Stimulated activated CD4-positive, alpha-beta T cell treated with anti-CD3 and anti-CD28 coated beads, TNF-alpha, amount 100 ng/mL, for 48 hours (primary cell): Measurements from ENCODE around the gene GRIK5.

Experiments
- DNase-seq, 3 donors: peaks; one replicate each; pipeline ENCODE4 v3.0.0-alpha.2; 2020; ENCODE audit warnings: low read depth in 3 of 3

The GRIK5 gene

GRCh38 chr19:42095814-42096230 lies 25.8 kb upstream of the GRIK5 start:
- no peak for DNase-seq

GRCh38 chr19:42095142-42095813 lies 25.3 kb upstream of the GRIK5 start:
- DNase-seq = no peak

DNA sequence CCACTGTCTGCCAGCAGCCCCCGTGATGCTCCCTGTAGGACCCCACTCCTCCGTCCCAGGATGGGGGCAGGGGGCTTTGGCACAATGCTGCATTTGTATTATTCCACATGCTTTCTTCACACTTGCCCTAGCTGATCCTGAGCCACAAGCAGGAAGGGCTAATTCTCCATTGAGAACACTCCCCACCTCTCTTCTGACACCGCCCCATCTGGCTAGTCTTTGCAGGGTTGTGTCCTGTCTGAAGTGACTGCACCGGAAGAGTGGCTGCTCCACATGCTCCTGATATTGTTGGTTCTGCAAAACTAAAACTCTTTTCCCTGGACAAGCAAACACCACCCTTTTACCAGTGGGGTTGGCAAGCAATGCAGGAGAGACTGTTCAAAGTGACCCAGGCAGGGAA lies 23.9 kb upstream of the GRIK5 start:
- no peak for DNase-seq

DNA sequence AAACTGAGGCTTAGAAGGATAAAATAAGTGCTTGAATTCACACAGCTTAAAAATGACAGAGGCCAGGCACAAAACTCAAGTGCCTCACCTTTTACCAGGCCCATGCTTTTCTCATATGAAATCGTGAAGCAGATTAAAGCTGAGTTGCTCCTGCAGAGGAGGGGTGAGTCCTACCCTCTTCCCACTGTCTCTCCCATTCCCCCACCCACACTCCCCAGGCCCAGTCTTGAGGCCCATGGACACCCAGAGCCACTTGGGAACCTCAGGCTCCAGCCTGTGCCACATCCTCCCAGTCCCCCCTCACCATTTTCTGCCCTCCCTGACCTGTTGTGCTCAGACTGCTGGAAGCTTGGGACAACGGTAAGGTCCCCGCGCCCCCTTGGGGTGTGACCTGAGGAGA lies 23.5 kb upstream of the GRIK5 start:
- no peak for DNase-seq

DNA sequence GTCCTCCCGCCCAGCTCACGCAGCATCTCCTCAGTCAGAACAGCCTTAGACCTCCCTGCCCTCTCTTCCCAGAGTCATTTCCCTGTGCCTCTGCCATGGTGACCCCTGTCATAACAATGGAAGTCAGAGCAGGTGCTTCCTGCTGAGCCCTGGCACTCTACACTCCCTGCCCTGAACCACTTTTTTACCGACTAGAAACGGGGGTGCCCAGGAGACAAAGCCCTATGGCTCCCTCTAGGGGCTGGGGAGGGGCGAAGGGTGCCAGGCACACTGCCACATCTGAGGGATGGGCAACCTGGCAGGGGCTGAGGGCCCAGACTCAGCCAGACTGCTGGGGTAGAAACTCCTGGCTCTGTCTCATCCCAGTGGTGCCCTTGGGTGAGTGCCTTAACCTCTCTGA lies 22.3 kb upstream of the GRIK5 start:
- DNase-seq = no peak

DNA sequence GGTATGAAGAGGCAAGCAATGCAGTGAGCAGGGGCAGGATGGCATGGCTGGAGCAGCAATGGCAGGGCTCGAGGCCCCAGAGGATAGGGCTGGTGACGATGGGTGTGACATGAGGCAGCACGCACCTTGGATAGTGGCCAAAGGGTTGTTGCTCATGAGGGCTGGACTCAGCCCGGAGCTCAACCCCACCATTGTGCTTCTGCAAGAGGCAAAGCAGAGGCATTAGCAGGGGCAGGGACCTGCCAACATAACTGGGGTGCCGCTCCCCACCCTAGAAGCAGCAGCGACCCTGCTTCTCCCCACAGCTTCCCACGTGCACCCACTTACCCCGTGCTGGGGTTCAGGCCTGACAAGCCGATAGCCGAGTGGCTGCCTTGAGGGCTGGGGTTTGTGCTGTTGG lies 21.7 kb upstream of the GRIK5 start:
- no peak for DNase-seq

DNA sequence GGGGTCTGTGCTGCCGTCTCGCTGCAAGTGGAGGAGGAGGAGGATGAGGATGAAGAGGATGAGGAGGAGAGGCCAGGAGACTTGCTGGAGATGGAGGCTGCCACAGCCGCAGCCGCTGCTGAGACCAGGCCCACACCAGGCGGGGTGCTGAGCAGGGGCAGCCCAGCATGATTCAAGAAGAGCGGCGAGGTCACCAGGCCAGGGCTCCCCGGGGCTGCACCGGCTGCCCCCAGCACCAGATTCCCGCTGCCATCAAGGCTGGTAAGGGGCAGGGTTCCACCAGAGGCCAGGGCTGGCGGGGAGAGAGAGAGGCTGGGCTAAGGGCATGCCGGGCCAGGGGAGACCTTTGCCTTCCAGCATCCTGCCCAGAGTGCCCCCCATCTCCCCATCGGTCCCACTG lies 21.3 kb upstream of the GRIK5 start:
- DNase-seq = no peak

- no peak for DNase-seq
Measured at GRCh38 chr19:42090672-42091071, 20.7 kb upstream of the GRIK5 start.

- no peak for DNase-seq
Measured at GRCh38 chr19:42089772-42090171, 19.8 kb upstream of the GRIK5 start.

- DNase-seq = no peak
Measured at GRCh38 chr19:42089191-42089750, 19.3 kb upstream of the GRIK5 start.

- no peak for DNase-seq
Measured at GRCh38 chr19:42088471-42089190, 18.6 kb upstream of the GRIK5 start.

DNA sequence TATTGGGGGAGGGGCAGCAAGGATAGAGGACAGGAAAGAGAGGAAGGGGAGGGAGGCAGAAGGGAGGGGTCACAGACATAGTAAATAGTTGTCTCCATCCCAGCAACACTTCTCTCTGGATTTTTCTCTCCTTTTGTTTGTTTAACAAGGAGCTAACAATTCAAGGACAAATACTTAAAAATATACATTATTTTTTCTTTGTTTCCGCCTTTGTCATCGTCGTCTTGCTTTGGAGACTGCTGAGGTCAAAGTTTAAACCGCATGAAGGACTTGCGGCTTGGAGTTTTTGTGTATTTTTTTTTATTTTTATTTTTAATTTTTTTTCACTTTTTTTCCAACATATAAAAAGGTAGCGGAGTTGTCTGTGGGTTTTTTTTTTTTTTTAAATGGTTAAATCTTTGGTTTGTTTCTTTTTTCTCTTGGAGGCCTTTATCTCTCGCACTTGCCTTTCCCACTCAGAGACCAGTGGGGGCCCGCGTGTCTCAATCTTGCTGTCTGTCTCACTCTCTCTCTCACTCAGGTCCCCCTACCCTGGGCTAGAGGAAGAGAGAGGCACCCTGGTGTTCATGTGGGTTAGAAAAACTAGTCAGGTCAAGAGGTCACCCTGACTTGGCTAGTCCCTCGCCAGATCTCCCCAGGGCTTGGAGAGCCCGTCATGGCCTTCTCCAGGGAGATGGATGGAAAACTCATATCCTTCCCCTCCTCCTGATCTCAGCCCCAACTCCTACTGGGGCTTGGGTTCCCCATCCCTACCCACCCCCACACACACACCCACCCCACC lies 17.0 kb upstream of the GRIK5 start:
- no peak for DNase-seq

DNA sequence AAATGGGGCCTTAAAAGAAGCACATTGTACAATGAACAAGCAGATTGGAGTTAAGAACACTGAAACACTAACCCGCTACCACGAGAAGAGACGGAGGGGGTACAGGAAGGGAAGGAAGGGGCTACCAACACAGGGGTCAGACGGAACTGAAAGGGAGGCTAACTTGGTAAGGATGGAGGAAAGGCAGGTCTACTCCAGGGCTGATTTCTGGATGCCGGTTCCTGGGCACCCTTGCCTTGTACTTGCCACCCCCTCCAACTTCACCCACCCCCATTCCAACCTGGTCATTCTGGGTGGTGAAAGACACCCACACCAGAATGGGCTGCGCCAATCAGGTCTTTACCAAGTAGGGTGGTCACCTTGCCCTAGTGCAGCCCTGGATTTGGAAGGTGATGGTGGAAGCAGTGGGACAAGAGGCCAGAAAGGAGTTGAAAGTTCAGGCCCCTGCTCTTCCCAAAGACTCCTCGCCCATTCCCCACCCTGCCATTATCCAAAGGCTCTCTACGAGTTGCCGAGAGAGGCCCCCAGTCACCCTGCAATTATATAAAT lies 16.3 kb upstream of the GRIK5 start:
- no peak for DNase-seq

DNA sequence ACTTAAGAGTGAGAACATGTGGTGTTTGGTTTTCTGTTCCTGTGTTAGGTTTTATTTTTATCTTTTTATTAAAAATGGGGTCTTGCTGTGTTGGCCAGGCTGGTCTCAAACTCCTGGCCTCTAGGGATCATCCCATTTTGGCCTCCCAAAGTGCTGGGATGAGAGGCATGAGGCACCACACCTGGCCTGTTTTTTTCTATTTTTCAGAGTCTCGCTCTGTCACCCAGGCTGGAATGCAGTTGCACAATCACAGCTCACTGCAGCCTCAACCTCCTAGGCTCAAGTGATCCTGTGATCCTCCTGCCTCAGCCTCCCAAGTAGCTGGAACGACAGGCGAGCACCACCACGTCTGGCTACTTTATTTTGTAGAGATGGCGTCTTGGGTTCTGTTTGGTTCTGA lies 13.5 kb upstream of the GRIK5 start:
- DNase-seq = no peak

DNA sequence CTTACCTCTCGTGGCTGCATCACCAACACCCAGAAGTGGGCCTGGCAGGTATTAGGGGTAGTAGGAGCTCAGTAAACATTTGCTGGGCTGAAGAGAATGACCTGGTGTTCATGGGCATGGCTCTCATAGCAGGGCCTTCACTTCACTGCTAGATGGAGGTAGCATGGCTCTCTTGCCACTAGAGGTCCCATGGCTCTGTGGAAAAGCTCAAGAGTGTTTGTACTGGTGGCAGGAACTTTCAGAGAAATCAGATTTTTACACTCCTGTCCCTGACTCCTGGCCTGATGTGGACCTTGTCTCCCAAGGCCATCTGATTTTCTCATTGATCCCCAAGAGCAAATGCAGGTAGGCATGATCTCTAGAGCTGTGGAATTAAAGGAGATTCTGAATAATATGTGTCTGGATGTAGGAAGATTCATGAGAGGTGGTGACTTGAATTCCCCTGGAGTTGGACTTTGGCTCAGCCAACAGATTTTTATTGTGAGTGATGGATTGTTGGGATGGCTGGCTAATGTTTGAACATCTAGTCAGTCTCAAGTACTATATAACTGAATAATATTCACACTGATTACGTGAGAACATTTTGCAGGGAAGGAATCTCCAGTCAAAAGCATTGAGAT lies 11.7 kb upstream of the GRIK5 start:
- DNase-seq = no peak

DNA sequence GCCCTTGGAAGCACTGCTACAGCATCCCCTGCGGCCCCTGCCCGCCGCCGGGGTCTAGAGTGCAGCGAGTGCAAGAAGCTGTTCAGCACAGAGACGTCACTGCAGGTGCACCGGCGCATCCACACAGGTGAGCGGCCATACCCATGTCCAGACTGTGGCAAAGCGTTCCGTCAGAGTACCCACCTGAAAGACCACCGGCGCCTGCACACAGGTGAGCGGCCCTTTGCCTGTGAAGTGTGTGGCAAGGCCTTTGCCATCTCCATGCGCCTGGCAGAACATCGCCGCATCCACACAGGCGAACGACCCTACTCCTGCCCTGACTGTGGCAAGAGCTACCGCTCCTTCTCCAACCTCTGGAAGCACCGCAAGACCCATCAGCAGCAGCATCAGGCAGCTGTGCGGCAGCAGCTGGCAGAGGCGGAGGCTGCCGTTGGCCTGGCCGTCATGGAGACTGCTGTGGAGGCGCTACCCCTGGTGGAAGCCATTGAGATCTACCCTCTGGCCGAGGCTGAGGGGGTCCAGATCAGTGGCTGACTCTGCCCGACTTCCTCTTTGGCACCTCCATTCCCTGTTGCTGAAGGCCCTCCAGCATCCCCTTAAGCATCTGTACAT lies 10.9 kb upstream of the GRIK5 start:
- DNase-seq = no peak

DNA sequence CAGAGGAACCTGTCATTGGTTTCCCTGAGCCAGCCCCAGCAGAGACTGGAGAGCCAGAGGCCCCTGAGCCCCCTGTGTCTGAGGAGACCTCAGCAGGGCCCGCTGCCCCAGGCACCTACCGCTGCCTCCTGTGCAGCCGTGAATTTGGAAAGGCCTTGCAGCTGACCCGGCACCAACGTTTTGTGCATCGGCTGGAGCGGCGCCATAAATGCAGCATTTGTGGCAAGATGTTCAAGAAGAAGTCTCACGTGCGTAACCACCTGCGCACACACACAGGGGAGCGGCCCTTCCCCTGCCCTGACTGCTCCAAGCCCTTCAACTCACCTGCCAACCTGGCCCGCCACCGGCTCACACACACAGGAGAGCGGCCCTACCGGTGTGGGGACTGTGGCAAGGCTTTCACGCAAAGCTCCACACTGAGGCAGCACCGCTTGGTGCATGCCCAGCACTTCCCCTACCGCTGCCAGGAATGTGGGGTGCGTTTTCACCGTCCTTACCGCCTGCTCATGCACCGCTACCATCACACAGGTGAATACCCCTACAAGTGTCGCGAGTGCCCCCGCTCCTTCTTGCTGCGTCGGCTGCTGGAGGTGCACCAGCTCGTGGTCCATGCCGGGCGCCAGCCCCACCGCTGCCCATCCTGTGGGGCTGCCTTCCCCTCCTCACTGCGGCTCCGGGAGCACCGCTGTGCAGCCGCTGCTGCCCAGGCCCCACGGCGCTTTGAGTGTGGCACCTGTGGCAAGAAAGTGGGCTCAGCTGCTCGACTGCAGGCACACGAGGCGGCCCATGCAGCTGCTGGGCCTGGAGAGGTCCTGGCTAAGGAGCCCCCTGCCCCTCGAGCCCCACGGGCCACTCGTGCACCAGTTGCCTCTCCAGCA lies 10.1 kb upstream of the GRIK5 start:
- no peak for DNase-seq

DNA sequence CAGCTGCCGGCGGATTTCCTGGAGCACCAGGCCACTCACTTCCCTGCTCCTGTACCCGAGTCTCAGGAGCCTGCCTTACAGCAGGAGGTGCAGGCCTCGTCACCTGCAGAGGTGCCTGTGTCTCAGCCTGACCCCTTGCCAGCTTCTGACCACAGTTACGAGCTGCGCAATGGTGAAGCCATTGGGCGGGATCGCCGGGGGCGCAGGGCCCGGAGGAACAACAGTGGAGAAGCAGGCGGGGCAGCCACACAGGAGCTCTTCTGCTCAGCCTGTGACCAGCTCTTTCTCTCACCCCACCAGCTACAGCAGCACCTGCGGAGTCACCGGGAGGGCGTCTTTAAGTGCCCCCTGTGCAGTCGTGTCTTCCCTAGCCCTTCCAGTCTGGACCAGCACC lies 9.3 kb upstream of the GRIK5 start:
- no peak for DNase-seq

- DNase-seq = no peak
Measured at GRCh38 chr19:42078538-42079275, 8.7 kb upstream of the GRIK5 start.

DNA sequence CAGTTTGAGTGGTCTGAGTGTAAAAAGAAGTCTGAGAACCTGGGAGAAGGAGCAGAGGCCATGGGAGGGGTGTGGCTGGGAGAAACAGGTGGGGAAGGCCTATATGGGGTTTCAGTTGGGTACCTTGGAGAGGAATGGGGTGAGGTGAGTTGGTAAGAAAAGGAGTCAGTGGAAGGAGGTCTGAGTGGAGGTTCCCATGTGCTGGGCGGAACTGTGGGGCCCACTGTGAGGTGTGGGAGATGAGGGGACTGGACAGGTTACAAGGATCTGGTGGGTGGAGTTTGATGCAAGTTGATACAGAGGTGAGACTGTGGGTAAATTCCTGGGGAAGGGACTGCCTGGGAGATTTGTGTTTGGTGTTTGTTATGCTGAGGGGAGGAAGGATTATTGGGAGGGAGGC lies 8.1 kb upstream of the GRIK5 start:
- no peak for DNase-seq
